Chondrocyte (in vitro differentiated cells): ENCODE results near the gene CTDP1. TPM values are rescaled to one million over a fixed set of nuclear protein-coding genes. Genes with fewer than 3 reads are reported as not detected.
"Not testable (repeated sequence)": the region's sequence is repeated elsewhere in the genome, so short reads cannot be mapped to it uniquely, and the experiment has no call there.

Experiments
- DNase-seq: peaks from one replicate; pipeline ENCODE4 v3.0.0; 2021; ENCODE audit warnings: mixed read lengths, low spot score
- H3K27ac Mint-ChIP-seq: one replicate; pipeline ENCODE4 v1.8.0; 2021; ENCODE audit warnings: mild to moderate bottlenecking, moderate library complexity, mixed read lengths; ENCODE audit not compliant: unreplicated experiment
- H3K27me3 Mint-ChIP-seq: 2 replicates; pipeline ENCODE4 v1.8.0; 2021; ENCODE audit warnings: low read depth, mixed read lengths
- H3K36me3 Mint-ChIP-seq: 2 replicates; pipeline ENCODE4 v1.8.0; 2021; ENCODE audit warnings: low read depth, mixed read lengths
- H3K4me1 Mint-ChIP-seq: 2 replicates; pipeline ENCODE4 v1.8.0; 2021; ENCODE audit warnings: low read depth, mild to moderate bottlenecking, mixed read lengths
- H3K4me3 Mint-ChIP-seq: one replicate; pipeline ENCODE4 v1.8.0; 2021; ENCODE audit warnings: mild to moderate bottlenecking, moderate library complexity, mixed read lengths; ENCODE audit not compliant: unreplicated experiment
- H3K9me3 Mint-ChIP-seq: 2 replicates; pipeline ENCODE4 v1.8.0; 2021; ENCODE audit warnings: low read depth, mixed read lengths
- CTCF ChIP-seq: fragments of 200-600 bp; sonication (generic); IDR thresholded peaks from 2 replicates; pipeline ENCODE4 v1.5.0; 2021; ENCODE audit warnings: antibody characterized with exemption, mild to moderate bottlenecking, moderate library complexity
- total RNA-seq: library from RNA; stranded (reverse); gene quantifications from 3 replicates; pipeline ENCODE4 v1.2.1, GENCODE V29; 2021

CTDP1 gene
- total RNA-seq, 1 donor from 2014 or later: 21.0 TPM

GRCh38 chr18:79751918-79752578 lies 72.4 kb downstream of the CTDP1 start:
- H3K36me3 Mint-ChIP-seq: peaks cover 19% of the 10 kb centered on the region
- not testable (repeated sequence) for H3K9me3 Mint-ChIP-seq, H3K4me3 Mint-ChIP-seq, H3K27ac Mint-ChIP-seq, DNase-seq, H3K4me1 Mint-ChIP-seq, H3K27me3 Mint-ChIP-seq
- peak; percentile 8 for TF ChIP-seq CTCF

- not testable (repeated sequence) for H3K27me3 Mint-ChIP-seq, H3K4me1 Mint-ChIP-seq, DNase-seq, H3K4me3 Mint-ChIP-seq, H3K27ac Mint-ChIP-seq
- Mint-ChIP-seq H3K36me3 (peaks cover 27% of the 10 kb centered on the region), H3K9me3 (peaks cover 12% of the 10 kb centered on the region)
Observed at GRCh38 chr18:79752946-79753345, 73.3 kb downstream of the CTDP1 start.

- Mint-ChIP-seq H3K36me3 (peaks cover 32% of the 10 kb centered on the region), H3K27ac (no peak overlapping the region), H3K27me3 (no peaks in the 10 kb centered on the region), H3K4me3 (no peak overlapping the region), H3K4me1 (no peaks in the 10 kb centered on the region), H3K9me3 (peaks cover 17% of the 10 kb centered on the region)
- DNase-seq: no peak
- TF ChIP-seq CTCF: no peak
Observed at GRCh38 chr18:79753391-79753851, 73.8 kb downstream of the CTDP1 start.

- no peak for TF ChIP-seq CTCF
- H3K36me3 Mint-ChIP-seq: peaks cover 35% of the 10 kb centered on the region
- no peaks in the 10 kb centered on the region for H3K27me3 Mint-ChIP-seq
- H3K4me3 Mint-ChIP-seq: no peak overlapping the region
- no peaks in the 10 kb centered on the region for H3K4me1 Mint-ChIP-seq
- peaks cover 25% of the 10 kb centered on the region for H3K9me3 Mint-ChIP-seq
- no peak overlapping the region for H3K27ac Mint-ChIP-seq
- DNase-seq: peak; percentile 86
Observed at GRCh38 chr18:79754022-79754761, 74.6 kb downstream of the CTDP1 start.

GRCh38 chr18:79754831-79755351 lies 75.3 kb downstream of the CTDP1 start:
- Mint-ChIP-seq H3K27me3 (no peaks in the 10 kb centered on the region), H3K36me3 (peaks cover 37% of the 10 kb centered on the region), H3K27ac (no peak overlapping the region), H3K4me1 (no peaks in the 10 kb centered on the region), H3K9me3 (peaks cover 31% of the 10 kb centered on the region), H3K4me3 (no peak overlapping the region)
- TF ChIP-seq CTCF: no peak
- no peak for DNase-seq
